Stimulated activated CD8-positive, alpha-beta memory T cell treated with anti-CD3 and anti-CD28 coated beads, Interleukin-7, amount 100 ng/mL, for 24 hours (primary cell): ENCODE results near the gene ARRDC4.

Source experiments
- DNase-seq: peaks from one replicate; pipeline ENCODE4 v3.0.0-alpha.2; 2020; ENCODE audit warnings: low read depth

ARRDC4 gene

GRCh38 chr15:97998307-97999071 is 38.0 kb downstream of the ARRDC4 start:
- DNase-seq: no peak

GRCh38 chr15:98000249-98001203 is 40.0 kb downstream of the ARRDC4 start:
- no peak for DNase-seq

GRCh38 chr15:98001663-98002194 is 41.2 kb downstream of the ARRDC4 start:
- DNase-seq: no peak

- DNase-seq: no peak
These were observed 41.9 kb downstream of the ARRDC4 start for GRCh38 chr15:98002419-98002818.

- no peak for DNase-seq
These were observed 42.4 kb downstream of the ARRDC4 start for GRCh38 chr15:98002866-98003265.

GRCh38 chr15:98003518-98003917 is 43.0 kb downstream of the ARRDC4 start:
- no peak for DNase-seq

- DNase-seq: no peak
These were observed 43.5 kb downstream of the ARRDC4 start for GRCh38 chr15:98003996-98004395.

GRCh38 chr15:98005659-98006058 is 45.2 kb downstream of the ARRDC4 start:
- no peak for DNase-seq

- DNase-seq: no peak
These were observed 48.7 kb downstream of the ARRDC4 start for GRCh38 chr15:98009169-98009568.

GRCh38 chr15:98009971-98010370 is 49.5 kb downstream of the ARRDC4 start:
- DNase-seq: no peak

- no peak for DNase-seq
These were observed 51.9 kb downstream of the ARRDC4 start for GRCh38 chr15:98012354-98012753.

- no peak for DNase-seq
These were observed 53.1 kb downstream of the ARRDC4 start for GRCh38 chr15:98013631-98014030.

- DNase-seq: no peak
These were observed 56.9 kb downstream of the ARRDC4 start for GRCh38 chr15:98017150-98017964.

- no peak for DNase-seq
These were observed 58.4 kb downstream of the ARRDC4 start for GRCh38 chr15:98018761-98019351.
